Activated CD4-positive, alpha-beta T cell treated with anti-CD3 and anti-CD28 coated beads, Interleukin-2, amount 50 U/mL, for 4 hours (primary cell): ENCODE measurements around the gene ARHGAP25.

Source experiments
- DNase-seq, 2 experiments: peaks; one replicate each; pipeline ENCODE4 v3.0.0-alpha.2; 2020

The ARHGAP25 gene

GRCh38 chr2:68837164-68837860 lies 102.7 kb downstream of the ARHGAP25 start:
- peak; percentile 71 to 73 for DNase-seq

GRCh38 chr2:68837861-68838341 lies 103.3 kb downstream of the ARHGAP25 start:
- DNase-seq, result no peak

- no peak for DNase-seq
Observed at GRCh38 chr2:68838641-68839040, 104.0 kb downstream of the ARHGAP25 start.

- DNase-seq, result peak; percentile 10 to 14
Observed at GRCh38 chr2:68839260-68839833, 104.7 kb downstream of the ARHGAP25 start.

- DNase-seq, result no peak
Observed at GRCh38 chr2:68845043-68845442, 110.4 kb downstream of the ARHGAP25 start.

GRCh38 chr2:68846091-68846490 lies 111.5 kb downstream of the ARHGAP25 start:
- no peak for DNase-seq

- no peak for DNase-seq
Observed at GRCh38 chr2:68847751-68848150, 113.1 kb downstream of the ARHGAP25 start.

GRCh38 chr2:68849579-68850030 lies 115.0 kb downstream of the ARHGAP25 start:
- DNase-seq, result no peak

- DNase-seq, result no peak
Observed at GRCh38 chr2:68850524-68850923, 115.9 kb downstream of the ARHGAP25 start.

GRCh38 chr2:68853035-68853434 lies 118.4 kb downstream of the ARHGAP25 start:
- DNase-seq, result no peak

- DNase-seq, result no peak
Observed at GRCh38 chr2:68853915-68854314, 119.3 kb downstream of the ARHGAP25 start.

- no peak for DNase-seq
Observed at GRCh38 chr2:68854476-68854875, 119.9 kb downstream of the ARHGAP25 start.

- no peak for DNase-seq
Observed at GRCh38 chr2:68855550-68855949, 120.9 kb downstream of the ARHGAP25 start.

- no peak for DNase-seq
Observed at GRCh38 chr2:68857202-68857845, 122.7 kb downstream of the ARHGAP25 start.

- DNase-seq, result no peak
Observed at GRCh38 chr2:68857855-68858456, 123.3 kb downstream of the ARHGAP25 start.

- no peak for DNase-seq
Observed at GRCh38 chr2:68860111-68860510, 125.5 kb downstream of the ARHGAP25 start.

- DNase-seq, result no peak
Observed at GRCh38 chr2:68861330-68861729, 126.7 kb downstream of the ARHGAP25 start.

- DNase-seq, result no peak
Observed at GRCh38 chr2:68862889-68863288, 128.3 kb downstream of the ARHGAP25 start.

- no peak for DNase-seq
Observed at GRCh38 chr2:68863996-68864395, 129.4 kb downstream of the ARHGAP25 start.

GRCh38 chr2:68865108-68865507 lies 130.5 kb downstream of the ARHGAP25 start:
- no peak for DNase-seq

- DNase-seq, result no peak
Observed at GRCh38 chr2:68870215-68870614, 135.6 kb downstream of the ARHGAP25 start.

GRCh38 chr2:68871159-68871764 lies 136.7 kb downstream of the ARHGAP25 start, which contains the start of gene BMP10:
TSS of gene BMP10 (minus strand) at chr2:68871397. CDS start at chr2:68871358, 39 bp downstream.
- no peak for DNase-seq
